ENCODE results near the gene IKZF1. TPM values are rescaled to one million over a fixed set of nuclear protein-coding genes. Genes with fewer than 3 reads are reported as not detected.

IKZF1 gene
- 10 to 100 TPM; 33.8 to 65.1 (median 49.8) TPM for total RNA-seq

DNA sequence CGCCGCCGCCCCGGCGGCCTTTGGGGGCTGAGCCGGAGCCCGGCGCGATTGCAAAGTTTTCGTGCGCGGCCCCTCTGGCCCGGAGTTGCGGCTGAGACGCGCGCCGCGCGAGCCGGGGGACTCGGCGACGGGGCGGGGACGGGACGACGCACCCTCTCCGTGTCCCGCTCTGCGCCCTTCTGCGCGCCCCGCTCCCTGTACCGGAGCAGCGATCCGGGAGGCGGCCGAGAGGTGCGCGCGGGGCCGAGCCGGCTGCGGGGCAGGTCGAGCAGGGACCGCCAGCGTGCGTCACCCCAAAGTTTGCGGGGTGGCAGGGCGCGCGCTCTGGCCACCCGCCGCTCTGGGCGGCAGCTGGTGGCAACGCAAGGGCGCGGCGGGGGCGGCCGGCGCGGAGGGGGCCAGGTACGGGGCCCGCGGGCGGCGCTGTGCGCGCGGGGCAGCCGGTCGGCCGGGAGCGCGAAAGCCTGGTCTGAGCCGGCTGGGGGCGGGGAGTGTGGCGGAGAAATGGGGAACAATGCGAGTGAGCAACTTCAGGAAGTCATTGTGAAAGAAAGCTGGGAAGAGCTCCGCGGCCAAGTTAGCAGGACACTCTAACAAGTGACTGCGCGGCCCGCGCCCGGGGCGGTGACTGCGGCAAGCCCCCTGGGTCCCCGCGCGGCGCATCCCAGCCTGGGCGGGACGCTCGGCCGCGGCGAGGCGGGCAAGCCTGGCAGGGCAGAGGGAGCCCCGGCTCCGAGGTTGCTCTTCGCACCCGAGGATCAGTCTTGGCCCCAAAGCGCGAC is at the start of gene IKZF1:
TSS of gene IKZF1 (plus strand) at position 588 of the 782 bp plus-strand sequence. CDS start 14,346 bp downstream, outside the sequence.
- Histone ChIP-seq H3K27me3 (peaks cover 0 to 5% (median 2%) of the 10 kb centered on the region in 4 donors), H3K27ac (peak within 1 kb of the TSS; percentile 65 to 93 (median 82)), H3K4me1 (peaks cover 0 to 20% (median 9%) of the 10 kb centered on the region in 4 donors), H3K4me3 (peak within 1 kb of the TSS in 3 of 4 donors; percentile 59 to 60 (median 59)), H3K9me3 (no peaks in the 10 kb centered on the region), H3K36me3 (no peaks in the 10 kb centered on the region)
- peak in 1 of 2 donors; percentile 36 for TF ChIP-seq POLR2AphosphoS5 (IDR thresholded peaks at IDR 0.05)
- peak in 2 of 4 donors; percentile 38 to 76 for TF ChIP-seq POLR2A (IDR thresholded peaks at IDR 0.05)
- TF ChIP-seq, protein P1, sequence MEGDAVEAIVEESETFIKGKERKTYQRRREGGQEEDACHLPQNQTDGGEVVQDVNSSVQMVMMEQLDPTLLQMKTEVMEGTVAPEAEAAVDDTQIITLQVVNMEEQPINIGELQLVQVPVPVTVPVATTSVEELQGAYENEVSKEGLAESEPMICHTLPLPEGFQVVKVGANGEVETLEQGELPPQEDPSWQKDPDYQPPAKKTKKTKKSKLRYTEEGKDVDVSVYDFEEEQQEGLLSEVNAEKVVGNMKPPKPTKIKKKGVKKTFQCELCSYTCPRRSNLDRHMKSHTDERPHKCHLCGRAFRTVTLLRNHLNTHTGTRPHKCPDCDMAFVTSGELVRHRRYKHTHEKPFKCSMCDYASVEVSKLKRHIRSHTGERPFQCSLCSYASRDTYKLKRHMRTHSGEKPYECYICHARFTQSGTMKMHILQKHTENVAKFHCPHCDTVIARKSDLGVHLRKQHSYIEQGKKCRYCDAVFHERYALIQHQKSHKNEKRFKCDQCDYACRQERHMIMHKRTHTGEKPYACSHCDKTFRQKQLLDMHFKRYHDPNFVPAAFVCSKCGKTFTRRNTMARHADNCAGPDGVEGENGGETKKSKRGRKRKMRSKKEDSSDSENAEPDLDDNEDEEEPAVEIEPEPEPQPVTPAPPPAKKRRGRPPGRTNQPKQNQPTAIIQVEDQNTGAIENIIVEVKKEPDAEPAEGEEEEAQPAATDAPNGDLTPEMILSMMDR (IDR thresholded peaks at IDR 0.05): peak in 3 of 6 experiments; percentile 6 to 25 (median 15)
- TF ChIP-seq EP300 (IDR thresholded peaks at IDR 0.05): no peak
- DNase-seq (peak; percentile 86 to 93), ATAC-seq (ENCODE audit: low FRiP score in 2 of 2) (peak in 1 of 2 donors; percentile 77)
- WGBS, 2 donors: 0 to 2% methylated on average over 6 to 68 of the region's 107 CpGs

DNA sequence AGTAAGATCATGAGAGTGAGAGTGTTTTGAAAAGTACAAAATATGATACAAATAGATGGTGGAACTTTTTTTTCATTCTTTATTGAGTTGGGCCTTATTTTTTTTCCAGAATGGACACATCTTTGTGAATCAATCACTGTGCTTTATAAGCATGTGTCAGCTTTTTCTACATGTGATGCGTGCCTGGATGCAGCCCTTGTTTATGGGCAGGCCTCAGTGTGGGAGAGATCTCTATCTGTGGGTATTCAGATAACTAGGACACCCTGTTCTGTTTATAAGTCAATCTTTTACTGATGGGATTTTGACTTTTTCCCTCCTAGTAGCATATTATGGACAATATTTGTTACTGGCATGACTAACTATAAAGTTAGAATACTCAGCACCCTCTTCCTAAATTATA is 42.9 kb upstream of the IKZF1 start:
- Histone ChIP-seq H3K4me3 (no peak overlapping the region), H3K36me3 (no peaks in the 10 kb centered on the region), H3K27ac (no peak overlapping the region), H3K9me3 (no peaks in the 10 kb centered on the region), H3K27me3 (no peaks in the 10 kb centered on the region), H3K4me1 (peaks cover 0 to 6% (median 0%) of the 10 kb centered on the region in 4 donors)
- no peak for DNase-seq
- WGBS, 2 donors: 71 to 79% methylated on average over 1 of the region's 1 CpG
- ATAC-seq (ENCODE audit: low FRiP score in 2 of 2): no peak
- no peak for TF ChIP-seq POLR2AphosphoS5 (IDR thresholded peaks at IDR 0.05)
- TF ChIP-seq, protein P1 (IDR thresholded peaks at IDR 0.05): no peak
- no peak for TF ChIP-seq EP300 (IDR thresholded peaks at IDR 0.05)

DNA sequence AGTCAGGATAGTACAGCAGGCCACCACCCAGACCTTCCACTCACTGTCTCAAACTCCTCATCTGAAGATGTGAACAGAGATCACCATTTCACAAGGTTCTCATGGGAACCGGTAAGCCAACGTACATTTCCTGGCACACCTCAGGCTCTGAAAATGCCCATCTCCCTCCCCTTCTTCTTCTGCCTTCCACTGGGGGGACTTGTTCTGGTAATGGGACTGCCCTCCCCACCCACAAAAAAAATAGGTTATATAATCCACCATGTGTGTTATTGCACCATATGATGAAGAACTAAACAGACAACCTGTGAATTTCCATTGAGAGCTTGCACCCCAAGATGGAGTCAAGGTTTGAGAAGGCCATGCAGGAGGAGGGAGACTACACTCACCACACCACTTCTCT is 42.1 kb upstream of the IKZF1 start:
- Histone ChIP-seq H3K36me3 (no peaks in the 10 kb centered on the region), H3K9me3 (no peaks in the 10 kb centered on the region), H3K4me3 (no peak overlapping the region), H3K4me1 (peaks cover 0 to 6% (median 1%) of the 10 kb centered on the region in 4 donors), H3K27me3 (no peaks in the 10 kb centered on the region), H3K27ac (peak overlapping the region in 1 of 4 donors; percentile 28)
- TF ChIP-seq EP300 (IDR thresholded peaks at IDR 0.05) (no peak), POLR2AphosphoS5 (IDR thresholded peaks at IDR 0.05) (no peak), POLR2A (IDR thresholded peaks at IDR 0.05) (no peak)
- TF ChIP-seq, protein P1 (IDR thresholded peaks at IDR 0.05): no peak
- DNase-seq (no peak), ATAC-seq (ENCODE audit: low FRiP score in 2 of 2) (no peak)
- 76 to 85% methylated on average over 2 of the region's 2 CpGs for WGBS, 2 donors

DNA sequence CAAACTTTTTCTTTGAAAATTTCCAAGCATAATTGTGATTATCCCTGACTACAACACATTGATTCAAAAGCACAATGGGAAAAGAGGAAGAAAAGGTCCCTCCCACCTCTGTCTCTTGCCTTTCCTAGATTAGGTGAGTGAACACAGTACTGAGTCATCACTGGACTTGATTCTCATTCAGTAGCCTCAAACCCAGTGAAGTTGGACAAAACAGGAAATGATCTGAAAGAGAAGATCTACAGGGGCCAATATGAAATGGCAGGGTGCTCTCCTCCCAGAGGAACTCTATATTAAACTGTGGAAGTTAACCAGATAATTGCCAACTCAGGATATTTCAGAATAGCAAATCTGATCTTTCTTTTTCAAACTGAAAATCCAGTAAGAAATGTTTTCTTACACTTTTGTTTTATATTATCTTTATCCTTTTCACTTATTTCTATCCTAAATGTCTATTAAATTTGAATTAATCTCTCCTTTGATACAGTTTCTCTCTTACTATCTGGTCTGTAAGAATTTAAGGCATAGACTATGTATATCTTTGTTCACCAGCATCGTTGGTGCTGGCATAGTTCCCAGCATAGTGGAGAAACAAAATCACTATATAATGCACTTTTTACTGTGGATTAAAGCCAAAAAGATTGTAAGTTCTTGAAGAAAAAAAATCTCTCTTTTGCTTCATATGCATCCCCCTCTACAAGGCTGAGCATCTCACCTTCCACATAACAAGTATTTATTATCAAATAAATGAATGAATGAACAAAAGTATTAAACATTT is 41.4 kb upstream of the IKZF1 start:
- no peak for TF ChIP-seq POLR2A (IDR thresholded peaks at IDR 0.05)
- TF ChIP-seq, protein P1 (IDR thresholded peaks at IDR 0.05): no peak
- TF ChIP-seq POLR2AphosphoS5 (IDR thresholded peaks at IDR 0.05): no peak
- TF ChIP-seq EP300 (IDR thresholded peaks at IDR 0.05): no peak
- Histone ChIP-seq H3K27me3 (no peaks in the 10 kb centered on the region), H3K9me3 (no peaks in the 10 kb centered on the region), H3K27ac (no peak overlapping the region), H3K4me3 (no peak overlapping the region), H3K4me1 (peaks cover 0 to 11% (median 1%) of the 10 kb centered on the region in 4 donors), H3K36me3 (no peaks in the 10 kb centered on the region)
- DNase-seq (no peak), ATAC-seq (ENCODE audit: low FRiP score in 2 of 2) (peak in 1 of 2 donors; percentile 37)
- WGBS, 2 donors: 4 to 6% methylated on average over 1 of the region's 1 CpG
